Measurements from ENCODE around the gene PABPC1L. TPM values are rescaled to one million over a fixed set of nuclear protein-coding genes. Genes with fewer than 3 reads are reported as not detected.

The PABPC1L gene
- total RNA-seq, 2 donors from 2014 or later: 129 to 142 TPM

- peak; percentile 66 for TF ChIP-seq CTCF (conservative IDR thresholded peaks at IDR 0.05)
- Histone ChIP-seq H3K27ac (ENCODE audit: low read depth, low read length) (no peak overlapping the region), H3K4me3 (ENCODE audit: low read length) (peak overlapping the region; percentile 99), H3K4me1 (ENCODE audit: control insufficient read depth, insufficient read depth, low read length) (no peaks in the 10 kb centered on the region), H3K36me3 (ENCODE audit: control insufficient read depth, insufficient read depth, low read length) (peaks cover 51% of the 10 kb centered on the region), H3K27me3 (ENCODE audit: control insufficient read depth, insufficient read depth, low read length, poor library complexity, severe bottlenecking) (no peaks in the 10 kb centered on the region), H3K9me3 (ENCODE audit: control insufficient read depth, low read length) (no peaks in the 10 kb centered on the region), H3K9ac (ENCODE audit: extremely low read depth, low read length, poor library complexity, severe bottlenecking) (no peak overlapping the region)
- Mint-ChIP-seq H3K9me3 (no peaks in the 10 kb centered on the region), H3K27me3 (ENCODE audit: insufficient read depth) (no peaks in the 10 kb centered on the region), H3K27ac (no peak overlapping the region), H3K4me3 (no peak overlapping the region), H3K4me1 (peaks cover 28% of the 10 kb centered on the region), H3K36me3 (ENCODE audit: low read depth) (peaks cover 31% of the 10 kb centered on the region)
- no peak for DNase-seq
- WGBS, 2 experiments (ENCODE audit: insufficient coverage in 1 of 2, insufficient read length in 1 of 2): 89 to 100% methylated on average over 3 to 5 of the region's 6 CpGs
These were observed 21.4 kb upstream of the PABPC1L start for GRCh38 chr20:44888226-44889103.

- no peak for TF ChIP-seq CTCF (conservative IDR thresholded peaks at IDR 0.05)
- Histone ChIP-seq H3K27ac (ENCODE audit: low read depth, low read length) (no peak overlapping the region), H3K36me3 (ENCODE audit: control insufficient read depth, insufficient read depth, low read length) (peaks cover 70% of the 10 kb centered on the region), H3K9ac (ENCODE audit: extremely low read depth, low read length, poor library complexity, severe bottlenecking) (no peak overlapping the region), H3K27me3 (ENCODE audit: control insufficient read depth, insufficient read depth, low read length, poor library complexity, severe bottlenecking) (no peaks in the 10 kb centered on the region), H3K4me1 (ENCODE audit: control insufficient read depth, insufficient read depth, low read length) (no peaks in the 10 kb centered on the region), H3K4me3 (ENCODE audit: low read length) (no peak overlapping the region), H3K9me3 (ENCODE audit: control insufficient read depth, low read length) (no peaks in the 10 kb centered on the region)
- no peak for DNase-seq
- Mint-ChIP-seq H3K27ac (no peak overlapping the region), H3K27me3 (ENCODE audit: insufficient read depth) (no peaks in the 10 kb centered on the region), H3K9me3 (no peaks in the 10 kb centered on the region), H3K4me1 (peaks cover 27% of the 10 kb centered on the region), H3K36me3 (ENCODE audit: low read depth) (peaks cover 31% of the 10 kb centered on the region), H3K4me3 (no peak overlapping the region)
- 86 to 94% methylated on average over 1 of the region's 1 CpG for WGBS, 2 experiments (ENCODE audit: insufficient coverage in 1 of 2, insufficient read length in 1 of 2)
These were observed 18.0 kb upstream of the PABPC1L start for GRCh38 chr20:44891826-44892225.

- WGBS, 2 experiments (ENCODE audit: insufficient coverage in 1 of 2, insufficient read length in 1 of 2): 92 to 94% methylated on average over 2 of the region's 2 CpGs
- Mint-ChIP-seq H3K27me3 (ENCODE audit: insufficient read depth) (no peaks in the 10 kb centered on the region), H3K9me3 (no peaks in the 10 kb centered on the region), H3K36me3 (ENCODE audit: low read depth) (peaks cover 28% of the 10 kb centered on the region), H3K27ac (peak overlapping the region; percentile 22), H3K4me3 (no peak overlapping the region), H3K4me1 (peaks cover 8% of the 10 kb centered on the region)
- H3K36me3 ChIP-seq (ENCODE audit: control insufficient read depth, insufficient read depth, low read length): peaks cover 57% of the 10 kb centered on the region
- no peak for DNase-seq
- no peaks in the 10 kb centered on the region for H3K27me3 ChIP-seq (ENCODE audit: control insufficient read depth, insufficient read depth, low read length, poor library complexity, severe bottlenecking)
- no peaks in the 10 kb centered on the region for H3K9me3 ChIP-seq (ENCODE audit: control insufficient read depth, low read length)
- no peak for TF ChIP-seq CTCF (conservative IDR thresholded peaks at IDR 0.05)
- H3K4me3 ChIP-seq (ENCODE audit: low read length): no peak overlapping the region
- H3K27ac ChIP-seq (ENCODE audit: low read depth, low read length): no peak overlapping the region
- H3K4me1 ChIP-seq (ENCODE audit: control insufficient read depth, insufficient read depth, low read length): no peaks in the 10 kb centered on the region
- no peak overlapping the region for H3K9ac ChIP-seq (ENCODE audit: extremely low read depth, low read length, poor library complexity, severe bottlenecking)
These were observed 14.9 kb upstream of the PABPC1L start for GRCh38 chr20:44894959-44895358.
